GM13976 (cell line): ENCODE results near the gene PROM2.

Experiments used
- DNase-seq: peaks from one replicate; pipeline ENCODE4 v3.0.0; 2012; ENCODE audit warnings: low spot score
- in situ Hi-C: fragments of 300-500 bp; cut with MboI; formaldehyde crosslinking; loops from one replicate; pipeline ENCODE4 v1.12.0; 2022; ENCODE audit warnings: low sequenced_read_pairs, mixed read lengths, inconsistent platforms; ENCODE audit not compliant: unreplicated experiment
- TF ChIP-seq, protein P1 (sequence below): IDR thresholded peaks from 2 replicates; pipeline ENCODE4 v1.5.1; 2012; ENCODE audit warnings: borderline replicate concordance, mild to moderate bottlenecking; ENCODE audit not compliant: insufficient read depth; ENCODE audit errors: extremely low read depth, missing control alignments, control extremely low read depth

The PROM2 gene

GRCh38 chr2:95315801-95316411 lies 41.7 kb downstream of the PROM2 start:
- no peak for DNase-seq
- in situ Hi-C loops = no loop called here
- TF ChIP-seq, protein P1, sequence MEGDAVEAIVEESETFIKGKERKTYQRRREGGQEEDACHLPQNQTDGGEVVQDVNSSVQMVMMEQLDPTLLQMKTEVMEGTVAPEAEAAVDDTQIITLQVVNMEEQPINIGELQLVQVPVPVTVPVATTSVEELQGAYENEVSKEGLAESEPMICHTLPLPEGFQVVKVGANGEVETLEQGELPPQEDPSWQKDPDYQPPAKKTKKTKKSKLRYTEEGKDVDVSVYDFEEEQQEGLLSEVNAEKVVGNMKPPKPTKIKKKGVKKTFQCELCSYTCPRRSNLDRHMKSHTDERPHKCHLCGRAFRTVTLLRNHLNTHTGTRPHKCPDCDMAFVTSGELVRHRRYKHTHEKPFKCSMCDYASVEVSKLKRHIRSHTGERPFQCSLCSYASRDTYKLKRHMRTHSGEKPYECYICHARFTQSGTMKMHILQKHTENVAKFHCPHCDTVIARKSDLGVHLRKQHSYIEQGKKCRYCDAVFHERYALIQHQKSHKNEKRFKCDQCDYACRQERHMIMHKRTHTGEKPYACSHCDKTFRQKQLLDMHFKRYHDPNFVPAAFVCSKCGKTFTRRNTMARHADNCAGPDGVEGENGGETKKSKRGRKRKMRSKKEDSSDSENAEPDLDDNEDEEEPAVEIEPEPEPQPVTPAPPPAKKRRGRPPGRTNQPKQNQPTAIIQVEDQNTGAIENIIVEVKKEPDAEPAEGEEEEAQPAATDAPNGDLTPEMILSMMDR = no peak

DNA sequence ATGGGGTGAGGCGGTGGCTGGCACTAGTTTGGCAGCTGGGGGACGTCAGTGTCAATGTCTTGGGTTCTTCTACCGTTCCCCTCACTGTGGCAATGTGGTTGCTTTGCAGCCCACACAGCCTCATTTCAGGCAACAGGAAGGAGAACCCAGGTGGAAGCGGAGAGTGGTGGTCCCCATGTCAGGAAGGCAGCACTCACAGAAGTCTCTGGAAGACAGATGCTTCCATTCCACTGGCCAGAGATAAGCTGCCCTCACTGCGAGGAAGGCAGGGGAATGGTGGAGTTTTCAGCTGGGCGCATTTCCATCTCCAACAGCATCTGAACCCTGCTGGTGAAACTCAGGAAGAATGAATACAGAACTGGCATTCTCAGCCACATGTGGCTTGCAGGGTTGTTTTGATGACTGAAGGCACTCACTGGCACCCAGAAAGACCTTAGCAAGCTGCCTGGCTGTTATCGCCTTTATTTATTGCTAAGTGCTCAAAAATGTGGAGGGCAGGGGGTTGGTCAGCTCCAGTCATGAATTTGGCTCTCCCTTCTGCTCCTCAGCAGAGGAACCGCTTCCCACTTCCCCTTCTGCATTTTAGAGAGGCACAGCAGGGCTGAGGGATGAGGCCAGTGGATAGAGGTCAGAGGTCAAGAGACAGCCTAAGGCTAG lies 42.3 kb downstream of the PROM2 start:
- DNase-seq = no peak
- TF ChIP-seq, protein P1 = no peak
- in situ Hi-C loops = no loop called here

GRCh38 chr2:95317123-95317500 lies 42.9 kb downstream of the PROM2 start:
- TF ChIP-seq, protein P1 = no peak
- in situ Hi-C loops = no loop called here
- no peak for DNase-seq

DNA sequence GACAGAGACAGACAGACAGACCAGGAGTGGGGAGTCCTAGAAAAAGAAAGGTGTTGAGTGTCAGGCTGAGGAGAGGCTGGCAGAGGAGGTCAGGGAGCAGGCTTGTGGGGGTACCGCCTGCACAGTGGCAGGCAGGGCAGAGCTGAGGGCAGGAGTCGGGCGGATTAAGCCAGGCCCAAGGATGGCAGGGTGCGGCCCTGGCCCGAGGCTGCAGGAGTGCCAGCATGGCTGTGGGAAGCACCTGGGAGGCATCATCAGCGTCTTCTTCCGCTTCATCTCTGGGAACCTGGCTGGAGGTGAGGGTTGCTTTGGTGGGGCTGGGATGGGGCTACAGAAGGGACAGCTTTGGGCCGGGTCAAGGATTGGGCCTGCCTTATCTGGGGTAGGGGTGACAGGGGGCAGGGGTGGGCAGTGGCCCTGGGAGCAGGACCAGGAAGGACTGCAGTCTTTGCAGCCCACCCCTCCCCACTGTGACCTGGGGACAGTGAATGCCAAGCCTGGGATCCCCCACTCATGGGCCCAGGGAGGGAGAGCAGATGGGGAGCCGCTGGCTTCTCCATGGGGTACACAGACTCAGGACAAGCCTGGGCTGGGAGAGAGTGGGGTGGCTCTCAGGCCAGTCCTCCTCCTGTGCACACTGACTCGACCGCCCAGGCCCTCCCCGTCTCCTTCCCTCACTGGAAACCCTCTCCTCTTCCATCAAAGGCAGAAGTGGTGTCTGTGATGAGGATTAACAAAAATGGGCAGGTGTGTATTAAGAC lies 43.6 kb downstream of the PROM2 start:
- in situ Hi-C loops = no loop called here
- TF ChIP-seq, protein P1 = no peak
- no peak for DNase-seq

GRCh38 chr2:95318431-95319220 lies 44.4 kb downstream of the PROM2 start:
- DNase-seq = no peak
- in situ Hi-C loops = no loop called here
- TF ChIP-seq, protein P1 = no peak

DNA sequence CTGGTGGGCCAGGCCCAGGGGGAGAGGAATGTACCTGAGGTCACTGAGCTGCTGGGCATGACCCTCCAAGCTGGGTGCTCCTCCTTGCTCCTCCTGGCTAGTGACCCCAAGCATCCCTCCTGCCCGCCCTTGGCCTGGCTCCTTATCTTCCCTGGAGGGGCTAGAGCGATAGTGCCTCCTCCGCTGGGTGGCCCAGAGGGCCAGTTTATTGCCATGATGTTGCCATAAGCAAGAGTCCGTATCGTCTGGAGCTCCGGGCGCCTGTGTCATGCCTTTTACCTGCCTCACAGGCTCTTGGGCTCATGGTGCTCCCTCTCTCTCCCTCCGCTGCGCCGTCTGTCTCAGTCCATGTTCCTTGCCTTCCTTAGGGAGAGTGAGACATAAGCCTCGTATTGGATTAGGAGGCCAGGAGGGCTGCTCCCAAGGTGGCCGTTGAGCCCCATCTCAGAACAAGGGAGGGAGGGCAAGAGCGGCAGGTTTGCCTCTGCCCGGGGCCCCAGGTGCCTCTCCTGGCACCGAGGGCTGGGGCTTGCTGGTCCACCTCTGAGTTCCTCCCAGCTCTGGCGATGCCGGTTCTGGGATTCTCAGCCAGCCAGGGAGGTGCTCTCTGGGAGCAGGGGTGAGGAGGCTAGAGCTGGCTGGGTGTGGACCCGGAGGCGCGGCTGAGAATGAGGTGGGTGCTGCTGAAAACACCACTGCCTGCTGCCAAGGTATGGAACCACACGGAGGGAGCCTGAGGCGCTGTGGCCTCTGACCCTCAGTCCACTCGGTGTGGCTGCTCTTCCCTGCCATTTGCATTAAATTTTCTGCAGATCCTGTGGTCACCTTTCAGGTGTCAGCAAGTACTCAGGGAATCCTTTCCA lies 45.5 kb downstream of the PROM2 start:
- no peak for DNase-seq
- TF ChIP-seq, protein P1 = no peak
- in situ Hi-C loops = no loop called here
